GM18907 (cell line): ENCODE data around the gene PLEKHM3.

ENCODE experiments used
- ATAC-seq: cut with Tn5 transposase; IDR thresholded peaks from one replicate; pipeline ENCODE4 v1.9.1; 2021; ENCODE audit warnings: mild to moderate bottlenecking, moderate library complexity; ENCODE audit not compliant: unreplicated experiment

The PLEKHM3 gene

DNA sequence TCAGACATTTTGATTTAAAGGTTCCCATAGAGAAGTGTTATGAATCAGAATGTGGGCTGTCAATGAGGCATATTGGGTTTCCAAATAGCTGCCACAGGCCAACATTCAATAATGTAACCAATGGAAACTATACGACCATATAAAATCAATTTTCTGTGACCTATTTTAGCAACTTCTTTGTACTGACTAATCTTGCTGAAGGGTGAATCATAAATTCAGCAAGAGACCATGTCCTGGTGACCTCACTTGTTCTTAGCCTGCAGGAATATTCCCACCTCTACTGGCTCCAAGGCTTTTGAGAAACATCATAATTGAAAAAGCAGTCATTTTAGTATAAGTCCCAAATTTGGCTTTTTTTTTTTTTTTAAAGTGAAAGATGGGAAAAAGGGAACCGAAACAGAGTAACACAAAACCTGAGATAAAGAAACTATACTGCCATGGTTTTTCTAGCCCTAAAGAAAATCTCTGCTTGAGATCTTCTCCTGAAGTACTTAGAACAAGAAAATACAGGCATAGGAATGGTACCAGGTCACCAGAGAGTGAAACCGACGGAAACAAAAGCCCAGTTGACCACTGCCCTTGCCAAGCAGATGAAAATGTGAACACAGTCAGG lies 32.1 kb downstream of the PLEKHM3 start:
- no peak for ATAC-seq

DNA sequence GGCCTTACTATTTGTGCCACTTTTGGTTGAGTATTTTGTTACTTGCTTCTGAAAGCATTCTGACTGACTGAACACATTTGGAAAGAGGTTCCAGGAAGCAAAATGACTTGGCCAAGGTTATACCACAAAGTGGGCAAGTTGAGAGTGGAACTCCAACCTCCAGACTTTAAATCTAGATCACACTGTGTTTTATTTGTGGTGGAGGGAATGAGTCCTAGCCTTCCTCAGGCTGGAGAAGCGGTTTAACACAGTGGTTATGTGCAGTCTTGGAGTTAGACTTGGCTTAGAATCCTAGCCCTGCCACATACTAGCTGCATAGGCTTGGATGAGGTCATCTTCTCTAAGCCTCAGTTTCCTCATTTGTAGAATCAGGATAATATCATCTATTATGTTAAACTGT lies 33.4 kb downstream of the PLEKHM3 start:
- no peak for ATAC-seq

DNA sequence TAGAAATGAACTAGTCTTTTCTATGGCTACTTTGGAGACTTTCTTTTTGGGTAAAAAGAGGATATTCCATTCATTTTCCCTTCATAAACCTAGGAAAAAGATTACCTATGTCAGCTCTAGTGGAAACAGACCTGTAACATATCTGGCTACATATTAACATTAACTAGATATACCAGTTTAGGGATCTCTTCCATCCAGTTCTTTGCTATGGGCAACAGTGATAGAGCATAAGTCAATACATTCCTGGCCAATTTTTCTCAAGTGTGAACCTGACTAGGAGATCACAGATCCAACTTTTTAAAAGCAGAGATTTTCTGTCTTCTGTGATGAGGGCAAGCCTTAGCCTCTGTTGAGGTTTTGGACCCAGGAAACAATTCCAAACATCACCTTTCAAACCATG lies 34.5 kb downstream of the PLEKHM3 start:
- ATAC-seq: no peak

DNA sequence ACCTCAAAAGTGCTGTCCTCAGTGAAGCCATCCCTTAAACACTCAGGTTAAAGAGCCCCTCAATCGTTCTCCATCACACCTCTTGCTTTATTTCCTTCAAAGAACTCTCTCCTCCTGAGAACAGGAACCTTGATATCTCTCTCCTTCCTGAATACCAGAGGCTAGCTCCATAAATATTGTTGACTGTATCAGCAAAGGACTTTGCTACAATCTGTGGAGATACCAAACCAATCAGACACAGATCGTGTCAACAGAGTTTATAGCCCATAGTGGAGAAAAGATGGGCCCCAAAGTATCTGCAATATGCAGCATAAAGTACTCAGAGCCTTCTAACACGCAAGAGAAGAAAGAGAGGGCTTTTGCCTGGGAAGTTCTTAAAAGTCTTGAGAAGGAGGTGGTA lies 36.4 kb downstream of the PLEKHM3 start:
- ATAC-seq: no peak

DNA sequence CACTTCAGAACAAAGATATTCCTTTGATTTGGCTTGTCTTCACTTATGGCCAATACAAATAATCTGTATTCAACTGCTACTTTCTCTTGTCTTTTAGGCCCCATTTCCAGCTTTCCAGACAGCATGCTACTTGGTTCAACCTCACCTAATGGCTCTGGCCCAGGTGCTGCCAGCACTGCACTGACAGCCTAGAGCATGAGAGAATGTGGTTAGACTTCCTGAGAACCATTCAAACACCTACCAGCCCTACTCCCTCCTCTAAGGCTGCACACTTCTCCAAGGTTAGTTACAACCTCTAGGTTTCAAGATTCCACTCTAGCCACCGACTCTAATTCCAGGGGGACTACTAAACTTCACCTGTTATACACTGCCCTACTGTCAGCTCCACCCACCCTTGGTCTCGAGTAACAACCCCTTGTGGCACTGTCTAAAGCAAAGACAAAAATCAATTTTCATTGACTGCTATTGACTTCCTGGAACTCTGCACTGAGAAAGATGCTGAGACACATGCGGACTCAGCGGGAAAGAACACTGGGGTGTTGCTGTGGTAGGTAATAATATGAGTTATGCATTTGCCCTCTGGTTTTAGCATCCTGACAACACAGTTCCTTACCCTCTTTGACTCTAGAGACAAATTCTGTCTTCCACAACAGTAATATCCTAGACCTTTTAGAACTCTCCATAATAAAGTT lies 38.2 kb downstream of the PLEKHM3 start:
- no peak for ATAC-seq

DNA sequence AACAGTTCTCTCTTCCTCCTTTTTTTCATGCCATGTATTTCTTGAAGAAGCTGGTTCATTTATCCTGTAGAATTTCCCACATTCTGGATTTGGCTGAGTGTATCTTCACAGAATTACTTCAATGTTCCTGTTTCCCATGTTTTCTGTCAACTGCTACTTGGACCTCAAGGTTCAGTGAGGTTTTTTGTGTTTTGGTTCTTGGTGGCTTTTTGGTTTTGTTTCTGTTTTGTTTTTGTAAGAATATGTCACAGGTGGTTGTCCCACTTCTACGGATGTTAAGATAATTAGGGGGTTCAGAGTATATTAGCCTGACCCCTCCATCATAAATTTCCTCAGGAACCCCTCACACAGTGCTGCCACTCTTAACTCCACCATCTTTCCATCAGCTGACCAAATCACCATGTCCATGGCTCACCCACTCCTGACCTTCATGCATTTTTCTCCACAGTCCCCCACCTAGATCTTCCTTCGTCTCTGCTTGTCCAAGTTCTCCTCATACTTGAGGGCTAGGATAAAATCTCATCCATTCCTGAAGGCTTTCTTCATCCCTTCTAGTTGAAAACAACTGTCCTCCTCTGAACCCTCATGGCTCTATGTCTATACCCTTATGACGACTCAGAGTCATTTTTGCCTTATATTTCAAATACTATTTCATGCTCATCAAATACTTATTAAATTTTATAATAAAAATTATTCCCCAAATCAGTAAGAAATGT lies 40.4 kb downstream of the PLEKHM3 start:
- no peak for ATAC-seq

DNA sequence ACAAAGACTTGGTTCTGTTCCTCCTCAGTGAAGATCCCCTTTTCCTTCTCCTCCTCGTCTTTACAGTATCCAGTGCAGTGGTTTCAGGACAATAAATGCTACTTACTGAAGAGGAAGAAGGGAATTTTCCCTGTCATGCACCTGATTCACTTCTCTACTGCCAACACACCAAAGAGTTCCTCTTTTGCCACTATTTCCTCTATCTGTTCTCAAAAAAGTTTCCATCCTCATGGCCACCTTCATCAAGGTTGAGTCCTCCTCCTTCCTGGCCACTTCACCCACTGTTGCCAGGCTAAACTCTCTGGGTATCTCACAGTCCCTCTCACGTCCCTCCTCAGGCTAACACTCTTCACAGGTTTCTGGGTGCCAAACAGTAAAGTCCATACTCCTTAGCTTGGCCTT lies 41.7 kb downstream of the PLEKHM3 start:
- ATAC-seq: peak; percentile 82

DNA sequence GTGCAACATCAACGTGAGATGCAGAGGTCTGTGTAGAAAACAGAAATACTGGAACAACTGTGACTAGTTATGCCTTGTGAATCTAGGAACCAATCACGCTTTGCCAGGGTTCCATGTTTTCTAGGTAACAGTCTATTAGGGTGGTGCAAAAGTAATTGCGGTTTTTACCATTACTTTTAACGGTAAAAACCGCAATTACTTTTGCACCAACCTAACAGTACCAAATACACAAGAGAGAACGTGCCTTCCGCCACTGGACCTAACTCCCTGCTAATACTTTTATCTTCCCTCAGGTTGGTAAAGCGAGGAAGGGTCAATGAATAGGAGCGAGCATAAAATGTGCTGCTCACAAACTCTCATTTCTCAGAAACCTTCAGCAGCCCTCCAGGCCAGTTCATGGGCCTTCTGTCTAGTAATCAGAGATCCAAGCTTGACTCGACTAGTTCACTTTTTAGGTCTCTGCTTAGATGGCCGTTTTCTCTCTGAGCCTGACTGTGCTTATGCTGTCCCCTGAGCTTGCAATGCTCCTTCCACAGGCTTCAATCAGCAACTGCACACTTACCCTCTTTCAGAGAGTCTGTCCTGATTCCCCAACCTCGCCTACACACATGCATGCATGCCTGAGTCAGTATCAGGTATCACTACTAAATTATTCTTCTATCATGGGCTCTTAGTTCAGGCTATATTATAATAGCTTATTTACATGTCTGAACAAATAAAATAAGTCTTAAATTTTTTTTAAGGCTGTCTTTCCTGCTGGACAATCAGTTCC lies 47.0 kb downstream of the PLEKHM3 start:
- no peak for ATAC-seq

DNA sequence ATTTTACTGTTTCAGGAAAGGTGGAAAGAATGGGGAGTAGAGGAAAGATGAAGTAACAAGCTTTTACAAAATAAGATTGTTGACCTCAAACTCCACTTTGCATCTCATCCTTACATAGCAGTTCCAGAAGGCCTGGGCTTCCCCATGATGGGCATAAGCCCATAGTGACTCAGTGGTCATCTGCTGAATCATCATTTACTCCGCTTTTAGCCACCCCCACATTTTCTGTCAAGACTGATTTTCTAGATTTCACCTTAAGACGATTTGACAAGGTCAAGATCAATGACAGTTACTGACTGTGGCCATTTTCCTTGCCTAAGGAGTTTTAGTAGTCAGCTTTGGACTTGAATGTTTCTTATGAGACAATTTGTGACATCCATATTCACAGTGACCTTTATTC lies 49.4 kb downstream of the PLEKHM3 start:
- no peak for ATAC-seq

DNA sequence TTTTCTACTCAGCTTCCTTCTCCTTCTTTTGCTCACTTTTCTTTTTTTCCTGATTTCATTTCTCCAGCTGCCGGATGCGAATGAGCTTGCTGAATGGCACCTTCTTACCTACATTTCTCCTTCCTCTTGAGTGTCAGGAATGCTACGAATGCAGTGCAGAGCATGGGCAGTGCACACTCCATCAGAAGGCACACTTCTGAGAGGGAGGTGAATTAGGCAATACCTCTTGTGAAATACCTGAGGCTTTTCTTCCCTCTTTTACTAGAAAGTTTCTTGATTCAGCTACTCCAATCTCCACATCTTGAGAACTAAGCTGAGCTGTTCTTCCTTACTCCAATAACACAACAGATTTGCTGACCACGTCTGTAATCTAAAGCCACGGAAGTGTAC lies 51.1 kb downstream of the PLEKHM3 start:
- no peak for ATAC-seq

DNA sequence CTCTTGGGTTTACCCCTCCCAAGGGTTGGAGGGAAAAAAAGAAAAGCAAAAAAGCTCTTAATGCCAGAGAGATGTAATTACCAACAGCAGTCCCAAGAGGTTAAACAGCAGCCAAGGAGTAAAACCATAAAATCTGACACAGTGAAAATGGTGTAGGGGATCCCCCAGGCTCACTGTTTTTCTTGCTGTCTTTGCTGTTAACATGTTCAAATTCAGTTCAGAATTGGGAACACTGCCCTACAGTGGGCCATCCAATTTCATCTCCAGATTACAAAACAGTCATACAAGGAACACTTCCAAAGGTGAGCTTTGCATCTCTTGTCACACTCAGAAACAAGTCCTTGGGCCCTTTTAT lies 54.5 kb downstream of the PLEKHM3 start:
- ATAC-seq: peak; percentile 54

DNA sequence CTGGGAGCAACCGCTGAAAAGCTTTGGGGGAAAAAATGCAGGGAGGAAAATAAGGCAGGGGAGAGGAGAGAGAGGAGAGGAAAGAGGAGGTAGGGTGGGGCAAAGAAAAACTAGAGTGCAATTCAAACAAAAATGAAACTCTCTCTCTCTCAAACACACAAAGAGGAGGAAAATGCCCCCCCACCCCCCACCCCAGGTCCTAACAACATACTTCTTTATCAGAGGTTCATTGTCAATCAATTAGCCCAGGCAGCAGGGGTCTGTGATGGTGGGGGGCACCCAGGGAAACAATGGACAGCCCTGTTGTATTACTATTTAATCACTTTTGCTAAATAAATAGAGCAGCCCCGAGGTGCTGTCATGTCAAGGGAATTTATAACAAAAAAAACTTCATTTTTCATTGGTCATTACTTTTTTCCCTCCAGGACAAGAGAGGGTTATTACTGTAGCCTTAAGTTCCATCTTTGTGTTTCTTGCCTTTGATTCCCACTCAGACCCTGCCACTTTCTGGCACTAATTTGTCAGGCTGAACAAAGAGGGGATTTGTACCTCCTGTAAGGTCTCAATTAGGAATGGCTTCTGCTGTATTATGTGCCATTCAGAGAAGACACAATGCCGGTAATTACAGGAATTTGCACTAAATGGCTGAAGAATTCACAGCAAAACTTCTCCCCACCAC lies 55.0 kb downstream of the PLEKHM3 start:
- no peak for ATAC-seq

DNA sequence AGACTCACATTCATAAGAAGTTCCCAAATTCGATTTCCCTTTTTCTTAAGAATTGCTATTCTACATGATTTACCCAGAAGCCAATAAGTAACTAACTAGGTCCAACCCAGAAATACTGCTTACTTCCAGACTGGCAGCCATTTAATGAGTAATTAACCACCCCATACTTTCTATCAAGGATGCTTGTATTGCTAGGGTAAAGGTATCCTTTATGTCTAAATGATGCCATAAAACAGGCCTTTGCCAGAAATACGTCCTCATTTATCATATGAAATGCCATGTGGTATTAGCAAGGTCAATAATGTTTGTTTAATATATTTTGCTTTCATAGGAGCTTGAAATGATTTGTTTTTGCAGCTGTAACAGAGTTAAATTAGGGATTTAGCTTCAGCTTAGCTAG lies 56.1 kb downstream of the PLEKHM3 start:
- ATAC-seq: no peak

DNA sequence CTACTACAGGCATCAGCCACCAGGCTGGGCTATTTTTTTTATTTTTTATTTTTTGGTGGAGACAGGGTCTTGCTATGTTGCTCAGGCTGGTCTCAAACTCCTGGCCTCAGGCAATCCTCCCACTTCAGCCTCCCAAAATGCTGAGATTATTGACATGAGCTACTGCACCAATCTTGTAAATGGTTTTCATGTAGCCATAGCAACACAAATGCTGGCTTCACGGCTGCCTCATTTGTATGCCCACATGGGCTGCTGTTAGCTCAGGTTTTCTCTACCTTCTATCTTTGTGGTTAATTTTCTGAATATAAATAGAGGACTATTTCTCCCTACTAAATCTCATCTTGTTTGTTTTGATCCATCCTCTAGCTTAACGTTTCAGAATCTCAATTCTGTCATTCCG lies 58.2 kb downstream of the PLEKHM3 start:
- no peak for ATAC-seq

DNA sequence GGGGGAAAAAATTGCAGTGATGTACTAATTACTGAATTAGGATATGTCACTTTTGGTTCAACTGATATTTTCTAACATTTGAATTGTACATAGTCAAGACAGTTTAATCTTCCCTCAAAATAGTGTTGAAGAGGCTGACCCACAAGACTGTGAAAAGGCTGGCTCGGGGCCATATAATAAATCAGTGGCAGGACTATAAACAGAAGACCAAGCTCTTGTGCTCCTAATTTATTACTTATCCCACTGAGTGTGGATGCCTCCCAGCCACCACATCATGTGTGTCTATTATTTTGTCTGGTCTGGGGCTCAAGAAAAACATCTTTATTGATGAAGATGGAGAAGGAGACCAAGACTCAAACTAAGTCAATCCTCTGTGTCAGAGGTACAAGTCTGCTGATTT lies 64.4 kb downstream of the PLEKHM3 start:
- ATAC-seq: no peak

DNA sequence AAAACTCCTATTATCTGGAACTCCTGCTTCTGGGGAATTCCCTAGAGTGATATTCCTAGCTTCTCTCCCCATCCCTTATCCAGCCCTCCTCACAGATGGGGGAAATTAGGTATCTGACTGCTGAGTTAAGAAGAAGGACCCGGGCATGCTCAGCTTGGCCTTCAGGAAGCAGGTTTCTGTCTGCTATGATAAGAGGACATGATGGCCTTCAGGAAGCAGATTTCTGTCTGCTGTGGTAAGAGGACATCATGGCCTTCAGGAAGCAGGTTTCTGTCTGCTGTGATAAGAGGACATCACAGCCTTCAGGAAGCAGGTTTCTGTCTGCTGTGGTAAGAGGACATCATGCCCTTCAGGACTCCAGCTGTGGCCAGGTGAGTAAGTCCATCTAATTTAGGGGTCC lies 65.2 kb downstream of the PLEKHM3 start:
- no peak for ATAC-seq

DNA sequence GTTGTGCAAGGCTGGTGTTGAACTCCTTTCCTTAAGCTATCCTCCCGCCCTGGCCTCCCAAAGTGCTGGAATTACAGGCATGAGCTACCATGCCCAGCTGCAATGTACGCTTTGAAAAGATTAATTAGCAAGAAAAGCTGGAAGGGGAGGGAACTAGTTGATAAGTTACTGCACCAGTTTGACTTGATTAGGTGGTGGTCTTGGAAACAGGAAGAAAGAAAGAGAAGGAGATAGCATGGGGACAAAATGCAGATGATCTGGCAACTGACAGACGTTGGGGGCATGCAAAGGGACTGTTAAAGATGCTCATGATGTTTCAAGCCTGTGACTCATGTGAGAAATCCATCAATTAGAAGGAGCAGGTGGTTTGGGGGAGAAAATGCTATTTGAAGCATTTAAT lies 68.6 kb downstream of the PLEKHM3 start:
- ATAC-seq: no peak

DNA sequence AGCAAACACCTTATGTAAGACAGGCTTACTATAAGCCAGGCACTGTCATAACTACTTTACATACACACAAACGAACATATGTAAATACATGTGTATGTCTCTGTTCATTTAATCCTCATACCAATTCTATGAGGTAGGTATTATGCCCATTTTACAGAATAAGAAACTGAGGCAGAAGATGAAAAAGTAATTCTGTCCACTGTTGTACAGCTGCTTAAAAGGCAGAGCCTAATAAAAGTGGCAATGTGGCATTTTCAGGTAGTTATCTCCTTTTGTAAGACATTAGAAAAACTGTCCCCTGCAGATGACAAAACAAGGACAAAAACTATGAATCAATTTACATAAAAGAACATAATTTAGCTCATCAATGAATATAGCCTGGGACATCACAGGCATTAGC lies 69.9 kb downstream of the PLEKHM3 start:
- ATAC-seq: no peak

DNA sequence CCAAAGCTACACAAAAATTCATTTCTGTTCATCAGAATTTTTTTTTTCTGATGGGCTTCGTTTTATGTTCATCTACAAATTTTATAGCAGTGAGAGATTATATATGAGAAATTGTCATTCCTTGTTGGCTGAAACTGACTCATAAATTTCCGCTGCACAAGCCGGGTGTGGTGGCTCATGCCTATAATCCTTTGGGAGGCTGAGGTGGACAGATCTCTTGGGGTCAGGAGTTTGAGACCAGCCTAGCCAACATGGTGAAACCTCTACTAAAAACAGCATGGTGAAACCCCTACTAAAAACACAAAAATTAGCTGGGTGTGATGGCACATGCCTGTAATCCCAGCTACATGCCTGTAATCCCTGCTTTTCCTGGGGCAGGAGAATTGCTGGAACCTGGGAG lies 72.0 kb downstream of the PLEKHM3 start:
- ATAC-seq: no peak

DNA sequence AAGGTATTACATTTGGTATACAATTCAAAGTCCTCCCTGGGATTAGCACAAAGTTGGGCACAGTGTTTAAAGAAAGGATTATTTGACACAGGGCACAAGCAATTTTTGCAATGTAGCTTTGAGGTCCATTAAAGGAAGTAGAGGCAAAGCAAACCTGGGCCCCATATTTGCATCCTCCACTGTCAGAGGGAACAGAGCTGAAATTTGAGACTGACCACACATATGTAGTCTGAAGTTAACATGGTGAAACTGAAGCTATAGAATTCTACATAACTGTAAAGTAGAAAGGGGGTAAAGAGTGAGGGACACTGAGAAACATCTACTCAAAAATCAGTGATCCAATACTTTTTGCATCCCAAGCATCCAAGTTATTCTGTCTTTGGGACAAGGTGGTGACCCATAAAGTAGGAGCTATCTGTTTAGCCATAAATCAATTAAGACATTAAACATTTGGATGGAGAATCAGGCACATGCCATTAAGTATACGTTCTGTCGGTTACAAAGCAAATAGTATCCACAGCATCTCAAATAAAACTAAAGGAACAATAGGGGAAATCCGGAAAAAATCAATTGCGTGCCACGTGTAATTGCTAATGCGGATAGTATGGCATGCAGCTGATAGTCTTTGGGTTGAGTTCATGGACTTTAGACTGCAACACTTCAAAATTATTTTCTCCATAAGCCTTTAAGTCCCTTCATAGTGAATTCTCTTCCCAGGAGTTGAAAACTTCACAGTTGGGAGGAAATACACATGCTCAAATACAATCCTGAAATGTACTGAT lies 72.6 kb downstream of the PLEKHM3 start:
- peak; percentile 52 for ATAC-seq
